ENCODE results near the gene HOXA7. TPM values are rescaled to one million over a fixed set of nuclear protein-coding genes. Genes with fewer than 3 reads are reported as not detected.

Gene HOXA7
- total RNA-seq, 1 experiment from 2014 or later, result not detected

- Histone ChIP-seq H4K20me1 (ENCODE audit: insufficient read depth) (no peaks in the 10 kb centered on the region), H3K4me2 (peak overlapping the region; percentile 70), H3K4me1 (replicated peaks; ENCODE audit: insufficient read depth) (0 out of 2 replicates have a peak, but pooled peaks cover 11% of the 10 kb centered on the region), H3K4me3 (peak overlapping the region; percentile 45), H3K9me2 (ENCODE audit: insufficient read depth) (no peaks in the 10 kb centered on the region), H2AFZ (peak overlapping the region; percentile 56), H3K27me3 (ENCODE audit: insufficient read depth, low read depth) (no peaks in the 10 kb centered on the region), H3F3A (ENCODE audit: insufficient read depth, low read depth) (0 out of 2 replicates have a peak, but pooled peaks cover 4% of the 10 kb centered on the region), H3K36me3 (ENCODE audit: low read depth) (no peaks in the 10 kb centered on the region), H3K27ac (no peak overlapping the region), H3K79me2 (ENCODE audit: low read depth) (no peaks in the 10 kb centered on the region), H3K9me3 (ENCODE audit: insufficient read depth, low read depth) (no peaks in the 10 kb centered on the region)
- intact Hi-C loops (cut with micrococcal nuclease; ENCODE audit: unreplicated experiment), result no loop called here
- DNase-seq, result peak in 1 of 2 experiments; percentile 32
- POLR2A ChIA-PET (ENCODE audit: unreplicated experiment), result no interaction called here
- no TSS peak for BruUV-seq (replicated peaks)
- CTCF ChIA-PET, result interaction anchor here (0.5 to 0.7 kb wide), 2 partner anchors 476 to 984 kb away, joined by 3 to 5 read pairs; no protein-coding TSS in a partner anchor
- TF ChIP-seq EZH2 (IDR thresholded peaks at IDR 0.05; ENCODE audit: low read depth) (no peak), CTCF (conservative IDR thresholded peaks at IDR 0.05) (no peak; the same call in none of the 2 replicates)
These were observed 5.7 kb downstream of the HOXA7 start for GRCh38 chr7:27150568-27151340.

GRCh38 chr7:27149842-27150567, 6.5 kb downstream of the HOXA7 start:
- Histone ChIP-seq H3K4me2 (peak overlapping the region; percentile 70), H3K4me1 (replicated peaks; ENCODE audit: insufficient read depth) (0 out of 2 replicates have a peak, but pooled peaks cover 11% of the 10 kb centered on the region), H3K9me2 (ENCODE audit: insufficient read depth) (no peaks in the 10 kb centered on the region), H3K79me2 (ENCODE audit: low read depth) (no peaks in the 10 kb centered on the region), H3K36me3 (ENCODE audit: low read depth) (no peaks in the 10 kb centered on the region), H3K27me3 (ENCODE audit: insufficient read depth, low read depth) (no peaks in the 10 kb centered on the region), H3F3A (ENCODE audit: insufficient read depth, low read depth) (0 out of 2 replicates have a peak, but pooled peaks cover 4% of the 10 kb centered on the region), H2AFZ (peak overlapping the region; percentile 56), H3K9me3 (ENCODE audit: insufficient read depth, low read depth) (no peaks in the 10 kb centered on the region), H4K20me1 (ENCODE audit: insufficient read depth) (no peaks in the 10 kb centered on the region), H3K4me3 (peak overlapping the region; percentile 45), H3K27ac (no peak overlapping the region)
- BruUV-seq (replicated peaks), result no TSS peak
- DNase-seq, result no peak
- POLR2A ChIA-PET (ENCODE audit: unreplicated experiment), result no interaction called here
- intact Hi-C loops (cut with micrococcal nuclease; ENCODE audit: unreplicated experiment), result no loop called here
- CTCF ChIA-PET, result interaction anchor here (0.5 to 0.7 kb wide), 2 partner anchors 475 to 983 kb away, joined by 3 to 5 read pairs; no protein-coding TSS in a partner anchor
- no peak for TF ChIP-seq CTCF (conservative IDR thresholded peaks at IDR 0.05)

- Histone ChIP-seq H3K4me3 (peak overlapping the region; percentile 45; the same call in 1 of the 2 replicates), H3K36me3 (ENCODE audit: low read depth) (no peaks in the 10 kb centered on the region), H3K79me2 (ENCODE audit: low read depth) (no peaks in the 10 kb centered on the region), H3K9me3 (ENCODE audit: insufficient read depth, low read depth) (no peaks in the 10 kb centered on the region), H2AFZ (no peak overlapping the region), H3K27me3 (ENCODE audit: insufficient read depth, low read depth) (no peaks in the 10 kb centered on the region), H3K4me2 (peak overlapping the region; percentile 70), H3K27ac (no peak overlapping the region), H3F3A (ENCODE audit: insufficient read depth, low read depth) (0 out of 2 replicates have a peak, but pooled peaks cover 4% of the 10 kb centered on the region), H4K20me1 (ENCODE audit: insufficient read depth) (no peaks in the 10 kb centered on the region), H3K9me2 (ENCODE audit: insufficient read depth) (no peaks in the 10 kb centered on the region), H3K4me1 (replicated peaks; ENCODE audit: insufficient read depth) (0 out of 2 replicates have a peak, but pooled peaks cover 11% of the 10 kb centered on the region)
- TF ChIP-seq CTCF (conservative IDR thresholded peaks at IDR 0.05), result no peak
- DNase-seq, result no peak
- no TSS peak for BruUV-seq (replicated peaks)
- ChIA-PET CTCF (no interaction called here), POLR2A (ENCODE audit: unreplicated experiment) (interaction anchor here (0.6 kb wide), 1 partner anchor 561 kb away, joined by 3 read pairs; no protein-coding TSS in a partner anchor)
- intact Hi-C loops (cut with micrococcal nuclease; ENCODE audit: unreplicated experiment), result no loop called here
These were observed 7.5 kb downstream of the HOXA7 start for GRCh38 chr7:27148756-27149641.
